HG03457 (cell line): ENCODE measurements around the gene USP46.

Experiments
- ATAC-seq: cut with Tn5 transposase; IDR thresholded peaks from one replicate; pipeline ENCODE4 v1.9.1; 2021; ENCODE audit warnings: moderate number of reproducible peaks; ENCODE audit not compliant: unreplicated experiment

USP46 gene

DNA sequence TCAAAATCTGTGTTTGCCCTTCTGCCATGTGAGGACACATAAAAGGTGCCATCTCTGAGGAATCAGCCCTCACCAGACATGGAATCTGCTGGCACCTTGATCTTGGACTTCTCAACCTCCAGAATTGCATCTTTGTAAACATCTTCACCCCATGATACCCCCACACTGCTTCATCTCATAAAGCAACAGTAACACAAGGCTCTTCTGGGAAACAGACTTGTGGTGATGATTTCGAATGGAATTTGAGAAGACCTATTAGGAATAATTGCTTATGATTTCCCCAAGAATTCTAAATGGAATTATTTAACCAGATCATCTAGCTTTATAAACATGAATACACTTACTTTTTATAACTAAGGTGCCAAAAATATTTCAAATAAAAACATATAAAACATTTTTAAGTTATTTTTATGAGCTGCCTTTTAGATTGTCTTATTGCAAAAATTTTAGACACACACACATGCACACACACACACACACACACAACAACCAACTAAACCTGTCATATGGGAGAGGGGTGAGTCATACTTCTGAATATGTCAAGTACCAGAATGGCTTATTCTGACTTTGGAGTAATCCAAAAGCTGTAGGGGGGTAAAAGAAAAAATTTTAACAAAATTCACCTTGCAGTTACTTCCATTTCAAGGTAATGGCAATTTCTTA, 82.0 kb downstream of the USP46 start:
- ATAC-seq, result no peak

DNA sequence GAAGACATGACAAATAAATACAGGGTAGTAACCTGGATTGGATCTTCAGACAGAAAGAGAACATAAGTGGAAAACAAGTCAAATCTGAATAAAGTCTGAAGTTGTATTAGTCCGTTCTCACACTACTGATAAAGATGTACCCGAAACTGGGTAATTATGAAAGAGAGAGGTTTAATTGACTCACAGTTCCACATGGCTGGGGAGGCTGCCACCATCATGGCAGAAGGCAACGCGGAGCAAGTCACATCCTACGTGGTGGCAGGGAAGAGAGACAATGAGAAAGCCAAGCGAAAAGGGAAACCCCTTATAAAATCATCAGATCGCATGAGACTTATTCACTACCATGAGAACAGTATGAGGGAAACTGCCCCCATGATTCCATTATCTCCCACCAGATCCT, 82.8 kb downstream of the USP46 start:
- no peak for ATAC-seq

- ATAC-seq, result no peak
These were observed 83.7 kb downstream of the USP46 start for GRCh38 chr4:52575406-52575805.

- no peak for ATAC-seq
These were observed 85.1 kb downstream of the USP46 start for GRCh38 chr4:52574036-52574435.

DNA sequence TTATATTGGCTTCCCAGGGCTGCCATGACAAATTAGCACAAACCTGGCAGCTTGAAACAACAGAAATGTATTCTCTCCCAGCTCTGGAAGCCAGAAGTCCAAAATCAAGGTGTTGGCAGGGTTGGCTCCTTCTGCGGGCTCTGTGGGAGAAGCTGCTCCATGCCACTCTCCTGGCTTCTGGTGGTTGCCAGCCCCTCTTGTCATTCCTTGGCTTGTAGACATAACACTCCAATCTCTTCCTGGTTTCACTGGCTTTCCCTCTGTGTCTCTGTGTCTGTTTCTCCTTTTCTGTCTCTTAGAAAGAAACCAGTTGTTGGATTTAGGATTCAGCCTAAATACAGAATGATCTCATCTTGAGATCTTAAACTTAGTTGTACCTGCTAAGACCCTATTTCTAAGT, 85.5 kb downstream of the USP46 start:
- no peak for ATAC-seq

DNA sequence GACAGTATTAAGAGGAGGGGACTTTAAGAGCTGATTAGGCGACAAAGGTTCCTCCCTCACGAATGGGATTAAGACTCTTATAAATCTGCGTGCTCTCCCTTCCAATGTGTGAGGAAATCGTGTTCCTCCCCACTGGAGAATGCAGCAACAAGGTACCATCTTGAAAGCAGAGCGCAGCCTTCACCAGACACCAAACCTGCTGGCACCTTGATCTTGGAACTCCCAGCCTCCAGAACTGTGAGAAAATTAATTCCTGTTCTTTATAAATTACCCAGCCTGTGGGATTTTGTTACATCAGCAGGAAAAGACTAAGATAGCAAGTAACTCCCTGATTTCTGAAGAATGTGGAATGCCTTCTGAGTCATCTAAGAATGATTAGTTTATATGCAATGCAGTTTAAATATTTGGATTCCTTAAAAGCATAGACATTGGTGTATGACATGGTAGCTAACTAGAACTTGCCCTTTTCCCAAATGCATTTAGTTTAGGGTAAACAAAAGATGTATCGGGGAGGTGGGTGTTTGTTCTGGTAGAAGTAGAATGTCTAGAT, 86.1 kb downstream of the USP46 start:
- no peak for ATAC-seq

GRCh38 chr4:52568351-52568750, 90.8 kb downstream of the USP46 start:
- no peak for ATAC-seq

DNA sequence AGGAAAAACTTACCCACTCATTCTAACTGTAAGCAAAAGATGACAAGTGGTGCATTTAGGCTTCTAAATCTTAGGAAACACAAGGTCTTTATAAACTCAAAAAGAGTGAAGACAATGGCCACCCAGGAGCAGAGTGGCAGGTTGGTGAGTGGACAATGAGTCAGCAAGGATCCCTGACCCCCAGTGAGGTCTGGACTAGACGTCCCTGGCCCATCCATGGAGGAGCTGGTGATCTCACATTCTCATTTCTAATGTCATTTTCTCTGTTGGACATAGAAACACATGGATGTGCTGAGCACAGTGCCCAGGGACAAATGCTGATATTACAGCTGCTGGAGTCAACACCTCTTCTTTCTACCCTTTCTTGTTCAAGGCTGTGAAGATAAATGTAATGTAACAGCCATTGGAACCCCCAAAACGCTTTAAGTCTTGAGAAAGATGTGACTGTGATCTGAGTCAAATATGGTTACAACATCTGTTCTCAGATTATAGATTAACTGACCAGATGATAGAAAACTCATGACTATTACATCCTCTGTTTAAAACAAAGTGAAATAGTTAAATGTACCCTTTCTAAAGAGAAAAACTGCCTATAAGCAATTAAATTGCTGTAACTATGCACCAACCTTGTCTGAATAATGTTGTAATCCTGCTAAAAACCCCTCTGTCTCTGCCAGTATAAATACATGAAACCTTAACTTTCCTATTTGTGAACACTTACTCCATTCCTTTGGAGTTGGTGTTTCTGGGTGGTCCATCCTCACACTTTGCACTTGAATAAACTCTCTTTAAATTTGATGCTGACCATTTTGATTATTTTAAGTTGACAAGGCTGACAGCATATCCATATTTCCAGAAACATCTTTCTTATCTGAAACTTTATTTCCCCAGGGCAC, 92.7 kb downstream of the USP46 start:
- no peak for ATAC-seq

DNA sequence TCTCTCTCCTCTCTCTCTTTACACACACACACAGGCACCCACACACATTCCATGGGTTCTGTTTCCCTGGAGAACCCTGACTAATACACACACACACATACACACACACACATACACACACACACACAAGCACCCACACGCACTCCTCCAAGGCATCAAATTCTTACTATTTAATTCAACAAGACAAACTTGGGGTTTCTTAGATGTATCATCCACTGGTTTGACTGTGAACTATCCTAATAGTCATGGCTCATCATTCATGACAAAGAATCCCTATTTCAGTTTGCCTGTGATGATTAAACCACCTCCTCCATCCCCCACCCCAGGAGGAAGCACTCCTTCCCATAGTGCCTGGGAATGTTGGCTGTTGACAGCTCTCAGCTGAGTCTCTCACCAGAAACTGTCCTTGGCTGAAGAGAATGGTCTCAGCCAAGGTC, 98.2 kb downstream of the USP46 start:
- ATAC-seq, result no peak

- no peak for ATAC-seq
These were observed 103.8 kb downstream of the USP46 start for GRCh38 chr4:52555356-52555716.

DNA sequence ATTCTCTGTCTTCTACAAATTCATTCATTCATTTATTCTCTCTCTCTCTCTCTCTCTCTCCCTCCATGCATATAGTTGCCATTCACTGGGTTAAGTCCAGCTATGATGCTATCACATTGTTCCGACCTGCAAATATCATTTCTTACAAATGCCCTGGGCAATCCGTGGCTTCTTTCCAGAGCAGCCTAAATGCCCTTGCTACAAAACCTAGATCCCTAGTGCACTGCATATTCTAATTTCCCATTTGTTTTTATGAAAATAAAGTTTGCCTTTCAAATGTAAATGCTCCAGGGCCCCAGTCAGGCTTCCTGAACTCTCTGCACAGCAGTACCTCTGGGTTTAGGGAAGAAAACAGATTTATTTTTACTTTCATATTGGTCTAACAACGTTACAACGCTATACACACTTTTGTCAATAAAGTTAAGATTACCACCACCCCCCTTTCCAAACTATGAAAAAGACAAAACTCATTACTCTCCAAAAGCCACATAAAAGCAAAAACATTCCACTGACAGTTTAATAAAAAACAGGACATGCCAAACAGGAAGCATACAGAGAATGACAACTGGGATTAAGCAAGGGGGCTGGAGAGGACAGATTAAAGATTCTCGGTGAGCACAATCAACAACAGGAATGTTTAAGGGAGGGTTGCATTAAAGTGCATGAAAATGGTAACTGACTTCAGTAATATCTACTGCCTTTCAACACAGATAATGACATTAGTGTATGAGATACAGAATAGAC, 104.3 kb downstream of the USP46 start:
- ATAC-seq, result no peak

- no peak for ATAC-seq
These were observed 106.3 kb downstream of the USP46 start for GRCh38 chr4:52552778-52553177.

- no peak for ATAC-seq
These were observed 107.6 kb downstream of the USP46 start for GRCh38 chr4:52551487-52551886.

- ATAC-seq, result no peak
These were observed 108.9 kb downstream of the USP46 start for GRCh38 chr4:52550186-52550585.

DNA sequence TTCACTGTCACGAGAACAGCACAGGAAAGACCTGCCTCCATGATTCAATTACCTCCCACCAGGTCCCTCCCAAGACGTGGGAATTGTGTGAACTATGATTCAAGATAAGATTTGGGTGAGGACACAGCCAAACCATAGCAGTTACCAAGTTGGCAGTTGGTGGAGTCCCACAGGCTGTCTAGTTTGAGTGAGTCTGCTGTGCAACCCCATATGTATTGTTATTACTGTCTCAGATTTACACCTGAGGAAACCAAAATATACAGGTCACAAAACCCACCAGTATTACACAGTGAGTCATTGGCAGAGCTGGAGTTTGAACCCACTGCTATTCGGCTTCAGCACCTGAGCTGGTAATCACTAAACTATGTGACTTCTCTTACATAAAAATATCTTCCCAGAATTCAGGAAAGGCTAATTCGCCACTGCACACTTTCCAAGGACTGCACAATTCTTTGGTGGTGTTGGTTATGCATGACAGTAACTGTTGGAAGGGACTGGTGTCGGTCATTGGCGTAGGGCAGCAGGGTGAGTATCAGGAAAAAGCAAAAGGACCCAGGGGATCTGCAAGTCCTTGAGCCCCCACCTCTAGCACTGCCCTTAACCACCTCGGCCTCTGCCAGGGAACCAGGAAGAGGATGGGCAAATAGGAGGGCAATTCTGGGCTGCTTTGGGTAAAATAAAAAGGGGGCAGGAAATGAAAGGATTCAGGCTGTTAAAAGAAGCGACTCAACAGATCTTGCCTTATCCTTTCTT, 110.1 kb downstream of the USP46 start:
- no peak for ATAC-seq

DNA sequence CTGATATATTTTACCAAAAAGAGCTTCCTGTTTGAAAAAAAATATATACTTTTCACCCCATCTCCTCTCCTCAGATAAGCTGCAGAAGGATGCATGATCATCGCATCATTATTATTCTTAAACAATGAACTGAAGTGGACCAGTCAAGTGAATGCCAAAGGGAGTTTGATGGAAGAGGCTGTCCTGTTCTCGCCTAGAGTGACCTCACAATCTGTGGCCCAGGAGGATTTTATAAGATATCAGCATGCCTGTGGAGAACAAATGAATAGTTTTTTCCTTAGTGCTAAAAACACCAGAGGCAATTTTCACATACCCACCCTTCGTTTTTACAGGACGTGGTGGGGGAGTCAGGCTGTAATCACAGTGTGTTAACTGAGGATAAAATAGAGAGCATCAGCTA, 112.7 kb downstream of the USP46 start:
- no peak for ATAC-seq

DNA sequence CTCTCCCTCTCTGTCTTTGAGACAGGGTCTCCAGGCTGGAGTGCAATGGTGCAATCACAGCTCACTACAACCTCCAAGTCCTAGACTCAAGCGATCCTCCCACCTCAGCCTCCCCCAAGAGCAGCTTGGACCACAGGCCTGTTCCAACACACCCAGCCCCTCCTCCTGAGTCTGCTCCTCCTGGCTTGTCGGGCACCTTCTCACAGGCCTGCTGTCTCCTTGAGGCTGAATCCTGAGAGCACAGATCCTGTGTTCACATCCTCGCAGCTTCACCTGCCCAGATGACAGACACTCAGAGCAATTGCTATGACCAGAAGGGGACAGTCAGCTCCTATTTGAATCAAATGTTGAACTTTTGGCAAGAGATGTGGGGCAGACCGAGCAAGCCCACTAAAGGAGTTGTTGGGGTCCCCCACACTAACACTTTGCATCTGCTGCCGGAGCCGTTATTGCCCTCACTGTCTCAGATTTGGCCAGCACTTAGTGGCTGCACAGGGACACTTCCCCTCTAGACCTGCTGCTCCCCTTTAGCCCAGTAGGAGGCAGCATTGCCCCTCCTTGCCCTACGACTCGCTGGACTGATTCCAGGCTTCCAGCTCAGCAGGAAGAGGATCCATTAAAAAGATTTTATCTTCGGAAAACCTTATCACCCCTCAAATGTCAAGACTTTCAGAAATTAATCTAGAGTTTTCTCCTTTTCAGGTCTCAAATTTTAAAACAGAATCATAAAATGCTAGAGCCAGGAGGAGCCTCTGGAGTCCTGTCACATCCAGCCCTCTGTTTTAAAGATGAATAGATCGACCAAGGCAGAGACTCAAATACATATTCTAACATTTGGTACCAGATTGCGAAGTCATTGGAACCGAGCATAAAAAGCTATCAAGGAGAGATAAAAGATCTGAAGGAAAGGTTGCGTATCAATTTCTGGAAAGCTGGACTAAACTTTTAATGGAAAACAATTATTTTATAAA, 113.7 kb downstream of the USP46 start:
- no peak for ATAC-seq
